HepG2 (cell line): Measurements from ENCODE around the gene MTHFR. TPM values are rescaled to one million over a fixed set of nuclear protein-coding genes. Genes with fewer than 3 reads are reported as not detected.

ENCODE experiments used
- ARID2 ChIP-seq: sonication (generic); formaldehyde crosslinking; IDR thresholded peaks from 2 replicates; pipeline ENCODE4 v1.8.1; 2022; ENCODE audit warnings: mild to moderate bottlenecking, missing genetic modification reagents, borderline replicate concordance
- ELF3 ChIP-seq: IDR thresholded peaks from 2 replicates; pipeline ENCODE4 v1.6.1; 2016; ENCODE audit warnings: missing genetic modification reagents, missing compliant biosample characterization
- HES4 ChIP-seq: sonication (generic); formaldehyde crosslinking; IDR thresholded peaks from 2 replicates; pipeline ENCODE4 v1.9.0; 2021; ENCODE audit warnings: mild to moderate bottlenecking, missing genetic modification reagents, borderline replicate concordance
- NFIC ChIP-seq: IDR thresholded peaks from 2 replicates; pipeline ENCODE4 v1.6.1; 2012; ENCODE audit warnings: mild to moderate bottlenecking, low read length, inconsistent platforms
- PHF21A ChIP-seq: sonication (generic); formaldehyde crosslinking; IDR thresholded peaks from 2 replicates; pipeline ENCODE4 v1.5.0; 2020; ENCODE audit warnings: mild to moderate bottlenecking, missing genetic modification reagents
- SAP130 ChIP-seq: IDR thresholded peaks from 2 replicates; pipeline ENCODE4 v1.6.1; 2016; ENCODE audit warnings: low read depth
- SIX4 ChIP-seq: sonication (generic); formaldehyde crosslinking; IDR thresholded peaks from 2 replicates; pipeline ENCODE4 v1.4.0; 2020; ENCODE audit warnings: missing genetic modification reagents
- SOX13 ChIP-seq, 3 experiments: fragments of 450-650 bp in 1 of 3; sonication (generic) in 1 of 3; formaldehyde crosslinking in 1 of 3; IDR thresholded peaks in 2 of 3; conservative IDR thresholded peaks in 1 of 3; 2 replicates each; pipeline versions ENCODE4 v1.5.0 to v1.6.1; 2016 to 2020; ENCODE audit warnings: antibody characterized with exemption in 1 of 3, mild to moderate bottlenecking in 1 of 3, missing compliant biosample characterization in 1 of 3, missing genetic modification reagents in 1 of 3, moderate library complexity in 1 of 3
- SOX6 ChIP-seq, 2 experiments: fragments of 450-650 bp in 1 of 2; sonication (generic) in 1 of 2; formaldehyde crosslinking in 1 of 2; IDR thresholded peaks; 2 replicates each; pipeline versions ENCODE4 v1.4.0 to v1.6.1; 2017 to 2020; ENCODE audit warnings: antibody characterized with exemption in 1 of 2, mild to moderate bottlenecking in 1 of 2, missing genetic modification reagents in 1 of 2
- SRSF1 ChIP-seq: fragments of 200-400 bp; formaldehyde crosslinking; optimal IDR thresholded peaks from 2 replicates; pipeline ENCODE3; 2017; ENCODE audit warnings: mild to moderate bottlenecking, low read depth, low read length, moderate library complexity
- THAP11 ChIP-seq: IDR thresholded peaks from 2 replicates; pipeline ENCODE4 v1.6.1; 2016; ENCODE audit warnings: missing biosample characterization, missing genetic modification reagents
- ZFY ChIP-seq: sonication (generic); formaldehyde crosslinking; IDR thresholded peaks from 2 replicates; pipeline ENCODE4 v1.4.0; 2020; ENCODE audit warnings: missing genetic modification reagents
- ZNF205 ChIP-seq: IDR thresholded peaks from 2 replicates; pipeline ENCODE4 v1.6.1; 2018; ENCODE audit warnings: missing biosample characterization, missing genetic modification reagents
- ZNF232 ChIP-seq: sonication (generic); formaldehyde crosslinking; IDR thresholded peaks from 2 replicates; pipeline ENCODE4 v1.4.0; 2020; ENCODE audit warnings: missing genetic modification reagents, borderline replicate concordance
- ZNF354B ChIP-seq: sonication (generic); formaldehyde crosslinking; IDR thresholded peaks from 2 replicates; pipeline ENCODE4 v1.8.0; 2022; ENCODE audit warnings: mild to moderate bottlenecking, missing genetic modification reagents
- ZNF672 ChIP-seq: sonication (generic); formaldehyde crosslinking; IDR thresholded peaks from 2 replicates; pipeline ENCODE4 v1.8.1; 2022; ENCODE audit warnings: missing genetic modification reagents
- ZNF678 ChIP-seq: sonication (generic); formaldehyde crosslinking; IDR thresholded peaks from 2 replicates; pipeline ENCODE4 v1.4.0; 2020; ENCODE audit warnings: mild to moderate bottlenecking, missing genetic modification reagents
- ZNF746 ChIP-seq: sonication (generic); formaldehyde crosslinking; IDR thresholded peaks from 2 replicates; pipeline ENCODE4 v1.8.0; 2022; ENCODE audit warnings: mild to moderate bottlenecking, missing genetic modification reagents
- polyA plus RNA-seq, 8 experiments: library from polyadenylated mRNA; depleted of rRNA in 3 of 8; stranded (reverse) in 7 of 8; unstranded in 1 of 8; fragments of >200 nt; fragmentation: Illumina TruSeq in 4 of 8; extraction: Trizol in 4 of 8; gene quantifications; 2 replicates each; pipeline versions ENCODE4 v1.2.1 to v1.2.3, GENCODE V29; 2011 to 2016; ENCODE audit warnings: low read depth in 4 of 8, missing spikeins in 1 of 8, mixed read lengths in 1 of 8; ENCODE audit not compliant: insufficient read depth in 1 of 8
- total RNA-seq, 5 experiments: library from RNA; depleted of rRNA; stranded (reverse); fragments of >200 nt; fragmentation: Illumina TruSeq; extraction: Trizol; gene quantifications; 2 replicates each; pipeline ENCODE4 v1.2.3, GENCODE V29; 2016; ENCODE audit warnings: low read depth in 1 of 5
- TF ChIP-seq, protein P1 (sequence below): sonication (generic); formaldehyde crosslinking; IDR thresholded peaks from 2 replicates; pipeline ENCODE4 v1.5.1; 2020; ENCODE audit warnings: mild to moderate bottlenecking, moderate library complexity, missing genetic modification reagents
- TF ChIP-seq, protein P2 (sequence below): sonication (generic); formaldehyde crosslinking; IDR thresholded peaks from 2 replicates; pipeline ENCODE4 v1.5.0; 2020; ENCODE audit warnings: missing genetic modification reagents
- TF ChIP-seq, protein P3 (sequence below): sonication (generic); formaldehyde crosslinking; IDR thresholded peaks from 2 replicates; pipeline ENCODE4 v1.5.0; 2020; ENCODE audit warnings: missing genetic modification reagents
- TF ChIP-seq, protein P4 (sequence below): sonication (generic); formaldehyde crosslinking; IDR thresholded peaks from 2 replicates; pipeline ENCODE4 v1.8.0; 2023; ENCODE audit warnings: mild to moderate bottlenecking, missing genetic modification reagents
- TF ChIP-seq, protein P5 (sequence below): sonication (generic); formaldehyde crosslinking; IDR thresholded peaks from 2 replicates; pipeline ENCODE4 v1.4.0; 2020; ENCODE audit warnings: mild to moderate bottlenecking, low read depth, missing genetic modification reagents

MTHFR gene
- total and polyA plus RNA-seq, 2 of the 13 experiments (the other 11 are each of a cell fraction or from before 2014, with no cell fraction given): 3.8 to 8.2 TPM

DNA sequence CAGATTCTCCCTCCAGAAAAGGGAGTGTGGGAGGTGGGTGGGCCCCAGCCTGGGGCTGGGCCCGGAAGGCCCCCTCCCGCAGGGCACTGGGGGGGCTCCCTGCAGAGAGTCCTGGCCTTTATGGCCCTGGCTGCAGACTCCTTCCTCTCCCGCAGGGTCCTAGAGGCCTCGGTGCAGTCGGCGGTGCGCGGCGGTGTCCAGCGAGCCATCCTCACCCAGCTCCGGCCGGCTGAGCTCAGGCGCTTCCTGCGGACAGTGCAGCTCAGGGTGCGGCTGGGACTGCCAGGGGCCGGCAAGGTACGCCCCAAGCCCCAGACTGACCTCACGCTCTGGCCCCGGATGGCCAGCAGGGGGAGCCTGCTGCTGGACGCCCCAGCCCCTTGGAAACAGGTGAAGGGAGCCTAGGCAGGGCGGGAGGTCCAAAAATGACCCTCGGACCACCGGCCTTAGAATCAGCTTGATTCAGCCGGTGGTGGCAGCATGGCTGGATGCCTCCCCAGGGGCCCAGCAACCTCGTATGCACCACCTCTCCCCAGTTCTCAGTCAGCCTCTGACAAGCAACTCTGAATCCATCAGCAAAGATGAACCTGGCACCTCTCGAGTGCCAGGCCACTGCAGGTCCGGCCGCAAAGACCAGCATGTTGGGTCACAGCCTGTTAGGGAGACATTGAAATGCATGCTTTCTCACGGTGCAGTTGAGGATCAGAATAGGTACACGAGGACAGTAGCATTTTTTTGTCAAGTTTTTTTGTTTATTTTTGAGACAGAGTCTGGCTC lies 20.6 kb downstream of the MTHFR start (continued):
- TF ChIP-seq ZNF678 (no peak), SRSF1 (peak; percentile 60), ZNF354B (CRISPR knock-in tag) (0 out of 2 replicates have a peak, but pooled peaks have one; percentile 27), THAP11 (CRISPR knock-in tag) (peak; percentile 44; the same call in 1 of the 2 replicates), ZNF205 (0 out of 2 replicates have a peak, but pooled peaks have one; percentile 26), PHF21A (peak; percentile 31; the same call in 1 of the 2 replicates), ELF3 (peak; percentile 10; the same call in 1 of the 2 replicates), SAP130 (CRISPR knock-in tag) (peak; percentile 49), HES4 (CRISPR knock-in tag) (0 out of 2 replicates have a peak, but pooled peaks have one; percentile 37), ARID2 (no peak), SOX13 (IDR thresholded peaks at IDR 0.05) (no peak), SOX13 (CRISPR knock-in tag; conservative IDR thresholded peaks at IDR 0.05 in 1 of 2, IDR thresholded peaks at IDR 0.05 in 1 of 2) (0 out of 4 replicates have a peak, but pooled peaks of 1 of the 2 experiments have one; percentile 14), ZNF746 (CRISPR knock-in tag) (no peak), ZNF672 (no peak), ZFY (CRISPR knock-in tag) (peak; percentile 30; the same call in 1 of the 2 replicates), SIX4 (CRISPR knock-in tag) (no peak), SOX6 (IDR thresholded peaks at IDR 0.05) (no peak), SOX6 (CRISPR knock-in tag; IDR thresholded peaks at IDR 0.05) (no peak), ZNF232 (CRISPR knock-in tag) (no peak), NFIC (no peak)
- TF ChIP-seq, protein P1, sequence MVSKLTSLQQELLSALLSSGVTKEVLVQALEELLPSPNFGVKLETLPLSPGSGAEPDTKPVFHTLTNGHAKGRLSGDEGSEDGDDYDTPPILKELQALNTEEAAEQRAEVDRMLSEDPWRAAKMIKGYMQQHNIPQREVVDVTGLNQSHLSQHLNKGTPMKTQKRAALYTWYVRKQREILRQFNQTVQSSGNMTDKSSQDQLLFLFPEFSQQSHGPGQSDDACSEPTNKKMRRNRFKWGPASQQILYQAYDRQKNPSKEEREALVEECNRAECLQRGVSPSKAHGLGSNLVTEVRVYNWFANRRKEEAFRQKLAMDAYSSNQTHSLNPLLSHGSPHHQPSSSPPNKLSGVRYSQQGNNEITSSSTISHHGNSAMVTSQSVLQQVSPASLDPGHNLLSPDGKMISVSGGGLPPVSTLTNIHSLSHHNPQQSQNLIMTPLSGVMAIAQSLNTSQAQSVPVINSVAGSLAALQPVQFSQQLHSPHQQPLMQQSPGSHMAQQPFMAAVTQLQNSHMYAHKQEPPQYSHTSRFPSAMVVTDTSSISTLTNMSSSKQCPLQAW (CRISPR knock-in tag): peak; percentile 83
- TF ChIP-seq, protein P2, sequence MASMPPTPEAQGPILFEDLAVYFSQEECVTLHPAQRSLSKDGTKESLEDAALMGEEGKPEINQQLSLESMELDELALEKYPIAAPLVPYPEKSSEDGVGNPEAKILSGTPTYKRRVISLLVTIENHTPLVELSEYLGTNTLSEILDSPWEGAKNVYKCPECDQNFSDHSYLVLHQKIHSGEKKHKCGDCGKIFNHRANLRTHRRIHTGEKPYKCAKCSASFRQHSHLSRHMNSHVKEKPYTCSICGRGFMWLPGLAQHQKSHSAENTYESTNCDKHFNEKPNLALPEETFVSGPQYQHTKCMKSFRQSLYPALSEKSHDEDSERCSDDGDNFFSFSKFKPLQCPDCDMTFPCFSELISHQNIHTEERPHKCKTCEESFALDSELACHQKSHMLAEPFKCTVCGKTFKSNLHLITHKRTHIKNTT (CRISPR knock-in tag): no peak
- TF ChIP-seq, protein P3, sequence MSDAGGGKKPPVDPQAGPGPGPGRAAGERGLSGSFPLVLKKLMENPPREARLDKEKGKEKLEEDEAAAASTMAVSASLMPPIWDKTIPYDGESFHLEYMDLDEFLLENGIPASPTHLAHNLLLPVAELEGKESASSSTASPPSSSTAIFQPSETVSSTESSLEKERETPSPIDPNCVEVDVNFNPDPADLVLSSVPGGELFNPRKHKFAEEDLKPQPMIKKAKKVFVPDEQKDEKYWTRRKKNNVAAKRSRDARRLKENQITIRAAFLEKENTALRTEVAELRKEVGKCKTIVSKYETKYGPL (CRISPR knock-in tag): no peak
- TF ChIP-seq, protein P4, sequence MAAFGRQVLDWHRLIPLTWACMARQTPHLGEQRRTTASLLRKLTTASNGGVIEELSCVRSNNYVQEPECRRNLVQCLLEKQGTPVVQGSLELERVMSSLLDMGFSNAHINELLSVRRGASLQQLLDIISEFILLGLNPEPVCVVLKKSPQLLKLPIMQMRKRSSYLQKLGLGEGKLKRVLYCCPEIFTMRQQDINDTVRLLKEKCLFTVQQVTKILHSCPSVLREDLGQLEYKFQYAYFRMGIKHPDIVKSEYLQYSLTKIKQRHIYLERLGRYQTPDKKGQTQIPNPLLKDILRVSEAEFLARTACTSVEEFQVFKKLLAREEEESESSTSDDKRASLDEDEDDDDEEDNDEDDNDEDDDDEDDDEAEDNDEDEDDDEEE (CRISPR knock-in tag): peak; percentile 66; the same call in 1 of the 2 replicates
- TF ChIP-seq, protein P5, sequence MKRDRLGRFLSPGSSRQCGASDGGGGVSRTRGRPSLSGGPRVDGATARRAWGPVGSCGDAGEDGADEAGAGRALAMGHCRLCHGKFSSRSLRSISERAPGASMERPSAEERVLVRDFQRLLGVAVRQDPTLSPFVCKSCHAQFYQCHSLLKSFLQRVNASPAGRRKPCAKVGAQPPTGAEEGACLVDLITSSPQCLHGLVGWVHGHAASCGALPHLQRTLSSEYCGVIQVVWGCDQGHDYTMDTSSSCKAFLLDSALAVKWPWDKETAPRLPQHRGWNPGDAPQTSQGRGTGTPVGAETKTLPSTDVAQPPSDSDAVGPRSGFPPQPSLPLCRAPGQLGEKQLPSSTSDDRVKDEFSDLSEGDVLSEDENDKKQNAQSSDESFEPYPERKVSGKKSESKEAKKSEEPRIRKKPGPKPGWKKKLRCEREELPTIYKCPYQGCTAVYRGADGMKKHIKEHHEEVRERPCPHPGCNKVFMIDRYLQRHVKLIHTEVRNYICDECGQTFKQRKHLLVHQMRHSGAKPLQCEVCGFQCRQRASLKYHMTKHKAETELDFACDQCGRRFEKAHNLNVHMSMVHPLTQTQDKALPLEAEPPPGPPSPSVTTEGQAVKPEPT (CRISPR knock-in tag): no peak
